DND-41 (cell line): ENCODE results near the gene FBXW4.

ENCODE experiments used
- ATAC-seq: fragments of 200-7000 bp; cut with Tn5 transposase; 3 replicates; pipeline ENCODE4 v1.9.1; 2021; ENCODE audit warnings: low read depth; ENCODE audit not compliant: insufficient read depth
- DNase-seq: peaks from one replicate; pipeline ENCODE4 v3.0.0-alpha.2; 2020
- H2AFZ ChIP-seq: 2 replicates; pipeline ENCODE4 v1.6.0; 2012; ENCODE audit warnings: low read depth, low read length
- H3K27ac ChIP-seq: 2 replicates; pipeline ENCODE4 v1.5.1; 2012; ENCODE audit warnings: low read length, inconsistent platforms
- H3K27me3 ChIP-seq: fragments of 200-600 bp; sonication (generic); 2 replicates; pipeline ENCODE4 v1.6.0; 2012; ENCODE audit warnings: low read length, mild to moderate bottlenecking, inconsistent platforms; ENCODE audit not compliant: insufficient read depth, poor library complexity
- H3K36me3 ChIP-seq: 2 replicates; pipeline ENCODE4 v1.5.1; 2012; ENCODE audit warnings: low read length, inconsistent platforms; ENCODE audit not compliant: insufficient read depth
- H3K4me1 ChIP-seq: 2 replicates; pipeline ENCODE4 v1.5.1; 2012; ENCODE audit warnings: mild to moderate bottlenecking, low read length; ENCODE audit not compliant: insufficient read depth
- H3K4me2 ChIP-seq: 2 replicates; pipeline ENCODE4 v1.6.0; 2012; ENCODE audit warnings: mild to moderate bottlenecking, moderate library complexity, low read length, inconsistent platforms; ENCODE audit not compliant: insufficient read depth
- H3K4me3 ChIP-seq, 2 experiments: fragments of 200-600 bp in 1 of 2; shearing (Covaris generic) in 1 of 2; 2 replicates each; pipeline ENCODE4 v1.5.1; 2012 to 2016; ENCODE audit warnings: inconsistent platforms in 2 of 2, low read length in 2 of 2, mild to moderate bottlenecking in 2 of 2, low read depth in 1 of 2, moderate library complexity in 1 of 2
- H3K79me2 ChIP-seq: 2 replicates; pipeline ENCODE4 v1.6.0; 2012; ENCODE audit warnings: low read length, inconsistent platforms; ENCODE audit not compliant: insufficient read depth
- H3K9ac ChIP-seq: 2 replicates; pipeline ENCODE4 v1.6.0; 2012; ENCODE audit warnings: low read depth, mild to moderate bottlenecking, inconsistent platforms, low read length, moderate library complexity
- H3K9me3 ChIP-seq: 2 replicates; pipeline ENCODE4 v1.5.1; 2012; ENCODE audit warnings: low read length, moderate library complexity, mild to moderate bottlenecking, inconsistent platforms; ENCODE audit not compliant: insufficient read depth, severe bottlenecking
- H4K20me1 ChIP-seq: 2 replicates; pipeline ENCODE4 v1.6.0; 2012; ENCODE audit warnings: low read length; ENCODE audit not compliant: insufficient read depth
- EZH2 ChIP-seq: IDR thresholded peaks from 3 replicates; pipeline ENCODE4 v1.6.1; 2012; ENCODE audit warnings: borderline replicate concordance, low read depth, mild to moderate bottlenecking, moderate library complexity, low read length, inconsistent platforms; ENCODE audit not compliant: severe bottlenecking
- TF ChIP-seq, protein P1 (sequence below): IDR thresholded peaks from 2 replicates; pipeline ENCODE4 v1.5.1; 2012; ENCODE audit warnings: borderline replicate concordance, low read length, moderate library complexity, mild to moderate bottlenecking; ENCODE audit not compliant: poor library complexity, severe bottlenecking; ENCODE audit errors: extremely low read depth

Gene FBXW4

DNA sequence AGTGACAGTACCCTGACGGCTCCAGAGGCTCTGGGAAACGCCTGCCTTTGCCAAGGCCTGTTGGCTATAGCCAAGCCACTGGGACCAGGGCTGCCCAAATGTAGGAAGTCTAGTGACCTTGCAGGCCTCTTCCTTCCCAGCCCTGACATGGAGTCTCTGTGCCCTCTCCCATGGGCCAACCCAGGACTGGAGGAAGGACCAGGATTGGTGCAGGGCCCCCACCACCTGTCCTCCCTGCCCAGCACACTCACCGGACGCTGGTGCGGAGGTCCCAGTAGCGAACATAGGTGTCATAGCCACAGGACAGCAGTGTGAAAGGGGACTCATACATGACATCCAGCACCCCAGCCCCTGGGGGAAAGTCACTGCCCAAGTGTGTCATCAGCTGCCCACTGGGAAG, 82.9 kb downstream of the FBXW4 start:
- no peak for ATAC-seq
- Histone ChIP-seq H2AFZ (no peak overlapping the region), H3K9me3 (no peaks in the 10 kb centered on the region), H3K4me2 (no peak overlapping the region), H3K9ac (no peak overlapping the region), H3K27me3 (no peaks in the 10 kb centered on the region), H3K27ac (no peak overlapping the region), H3K79me2 (no peaks in the 10 kb centered on the region), H4K20me1 (no peaks in the 10 kb centered on the region; the same call in 1 of the 2 replicates), H3K4me3 (no peak overlapping the region), H3K36me3 (peaks cover 56% of the 10 kb centered on the region), H3K4me1 (no peaks in the 10 kb centered on the region)
- TF ChIP-seq EZH2 = no peak
- TF ChIP-seq, protein P1, sequence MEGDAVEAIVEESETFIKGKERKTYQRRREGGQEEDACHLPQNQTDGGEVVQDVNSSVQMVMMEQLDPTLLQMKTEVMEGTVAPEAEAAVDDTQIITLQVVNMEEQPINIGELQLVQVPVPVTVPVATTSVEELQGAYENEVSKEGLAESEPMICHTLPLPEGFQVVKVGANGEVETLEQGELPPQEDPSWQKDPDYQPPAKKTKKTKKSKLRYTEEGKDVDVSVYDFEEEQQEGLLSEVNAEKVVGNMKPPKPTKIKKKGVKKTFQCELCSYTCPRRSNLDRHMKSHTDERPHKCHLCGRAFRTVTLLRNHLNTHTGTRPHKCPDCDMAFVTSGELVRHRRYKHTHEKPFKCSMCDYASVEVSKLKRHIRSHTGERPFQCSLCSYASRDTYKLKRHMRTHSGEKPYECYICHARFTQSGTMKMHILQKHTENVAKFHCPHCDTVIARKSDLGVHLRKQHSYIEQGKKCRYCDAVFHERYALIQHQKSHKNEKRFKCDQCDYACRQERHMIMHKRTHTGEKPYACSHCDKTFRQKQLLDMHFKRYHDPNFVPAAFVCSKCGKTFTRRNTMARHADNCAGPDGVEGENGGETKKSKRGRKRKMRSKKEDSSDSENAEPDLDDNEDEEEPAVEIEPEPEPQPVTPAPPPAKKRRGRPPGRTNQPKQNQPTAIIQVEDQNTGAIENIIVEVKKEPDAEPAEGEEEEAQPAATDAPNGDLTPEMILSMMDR = no peak
- no peak for DNase-seq

DNA sequence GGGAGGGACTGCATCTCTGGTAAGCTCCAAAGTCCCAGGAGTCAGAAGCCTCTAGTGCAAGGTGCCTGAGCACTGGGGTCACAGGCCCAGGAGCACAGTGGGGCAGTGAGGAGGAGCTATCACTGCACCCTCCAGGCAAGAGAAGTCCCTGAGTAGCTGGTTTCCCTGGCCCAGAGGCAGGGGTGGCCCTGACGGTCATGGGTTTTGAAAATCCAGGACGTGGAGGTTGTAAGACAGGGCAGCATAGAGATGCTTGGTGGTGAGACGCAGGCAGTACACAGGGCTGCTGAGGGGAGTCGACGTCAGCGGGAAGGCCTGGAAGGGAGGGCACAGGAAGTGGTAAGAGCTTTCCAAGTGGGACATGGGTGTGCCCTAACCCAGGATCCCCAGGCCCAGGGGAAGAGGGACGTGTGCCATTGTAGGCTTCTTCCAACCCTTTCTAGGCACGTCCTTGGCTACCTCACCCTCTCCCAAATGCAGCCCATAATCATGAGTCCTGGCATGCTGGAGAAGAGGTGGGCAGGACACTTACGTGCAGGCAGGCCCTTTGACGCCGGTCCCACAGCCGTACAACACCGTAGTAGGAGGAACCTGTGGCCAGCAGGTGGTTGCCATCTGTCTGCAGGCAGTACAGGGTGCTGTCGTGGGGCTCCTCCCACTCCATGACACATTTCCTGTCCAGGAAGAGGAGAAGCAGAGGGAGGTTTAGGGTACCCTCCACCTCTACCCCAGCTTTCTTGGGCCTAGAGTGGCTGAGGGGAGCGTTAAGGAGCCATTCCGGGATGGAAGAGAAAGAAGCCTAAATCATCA, 83.7 kb downstream of the FBXW4 start:
- peaks cover 50% of the 10 kb centered on the region for H3K36me3 ChIP-seq
- no peak overlapping the region for H3K27ac ChIP-seq
- H3K27me3 ChIP-seq = no peaks in the 10 kb centered on the region
- H2AFZ ChIP-seq = no peak overlapping the region
- H4K20me1 ChIP-seq = no peaks in the 10 kb centered on the region; the same call in 1 of the 2 replicates
- no peak for TF ChIP-seq EZH2
- TF ChIP-seq, protein P1 = no peak
- no peaks in the 10 kb centered on the region for H3K9me3 ChIP-seq
- no peaks in the 10 kb centered on the region for H3K4me1 ChIP-seq
- DNase-seq = no peak
- no peaks in the 10 kb centered on the region for H3K79me2 ChIP-seq
- ATAC-seq = peak; percentile 41; the same call in 1 of the 3 replicates
- no peak overlapping the region for H3K4me2 ChIP-seq
- H3K9ac ChIP-seq = no peak overlapping the region
- no peak overlapping the region for H3K4me3 ChIP-seq

DNA sequence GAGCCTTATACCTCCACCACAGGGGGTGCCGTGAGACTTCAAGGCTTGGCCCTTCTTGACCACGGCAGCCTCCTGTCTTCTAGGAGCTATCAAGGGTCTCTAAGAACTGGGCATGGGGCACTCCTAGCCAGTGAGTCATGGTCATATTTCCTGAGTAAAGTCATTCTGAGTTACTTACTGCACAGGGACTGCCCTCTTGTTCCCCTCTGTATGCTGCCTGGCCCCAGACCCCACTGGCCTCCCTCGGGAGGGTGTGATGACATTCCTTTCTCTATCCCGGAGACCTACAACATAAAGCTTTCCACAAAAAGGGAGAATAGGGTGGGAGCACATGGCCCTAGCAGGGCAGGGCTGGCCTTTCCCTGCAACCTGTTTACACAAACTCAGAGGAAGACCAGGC, 85.5 kb downstream of the FBXW4 start:
- no peaks in the 10 kb centered on the region for H3K79me2 ChIP-seq
- H4K20me1 ChIP-seq = no peaks in the 10 kb centered on the region
- H3K4me1 ChIP-seq = no peaks in the 10 kb centered on the region
- H3K36me3 ChIP-seq = peaks cover 61% of the 10 kb centered on the region
- H3K27me3 ChIP-seq = no peaks in the 10 kb centered on the region
- no peak overlapping the region for H3K4me2 ChIP-seq
- DNase-seq = no peak
- H3K9me3 ChIP-seq = no peaks in the 10 kb centered on the region
- H3K4me3 ChIP-seq = no peak overlapping the region
- no peak for ATAC-seq
- H3K9ac ChIP-seq = no peak overlapping the region
- H2AFZ ChIP-seq = no peak overlapping the region
- no peak for TF ChIP-seq EZH2
- TF ChIP-seq, protein P1 = no peak
- no peak overlapping the region for H3K27ac ChIP-seq
